DMS 273 (cell line): ENCODE measurements around the gene RNF114.
"Not testable (repeated sequence)": the region's sequence is repeated elsewhere in the genome, so short reads cannot be mapped to it uniquely, and the experiment has no call there.

Experiments
- DNase-seq: peaks from one replicate; lab custom pipeline; 2025; ENCODE audit not compliant: unreplicated experiment; lab: John Stamatoyannopoulos, UW

RNF114 gene

DNA sequence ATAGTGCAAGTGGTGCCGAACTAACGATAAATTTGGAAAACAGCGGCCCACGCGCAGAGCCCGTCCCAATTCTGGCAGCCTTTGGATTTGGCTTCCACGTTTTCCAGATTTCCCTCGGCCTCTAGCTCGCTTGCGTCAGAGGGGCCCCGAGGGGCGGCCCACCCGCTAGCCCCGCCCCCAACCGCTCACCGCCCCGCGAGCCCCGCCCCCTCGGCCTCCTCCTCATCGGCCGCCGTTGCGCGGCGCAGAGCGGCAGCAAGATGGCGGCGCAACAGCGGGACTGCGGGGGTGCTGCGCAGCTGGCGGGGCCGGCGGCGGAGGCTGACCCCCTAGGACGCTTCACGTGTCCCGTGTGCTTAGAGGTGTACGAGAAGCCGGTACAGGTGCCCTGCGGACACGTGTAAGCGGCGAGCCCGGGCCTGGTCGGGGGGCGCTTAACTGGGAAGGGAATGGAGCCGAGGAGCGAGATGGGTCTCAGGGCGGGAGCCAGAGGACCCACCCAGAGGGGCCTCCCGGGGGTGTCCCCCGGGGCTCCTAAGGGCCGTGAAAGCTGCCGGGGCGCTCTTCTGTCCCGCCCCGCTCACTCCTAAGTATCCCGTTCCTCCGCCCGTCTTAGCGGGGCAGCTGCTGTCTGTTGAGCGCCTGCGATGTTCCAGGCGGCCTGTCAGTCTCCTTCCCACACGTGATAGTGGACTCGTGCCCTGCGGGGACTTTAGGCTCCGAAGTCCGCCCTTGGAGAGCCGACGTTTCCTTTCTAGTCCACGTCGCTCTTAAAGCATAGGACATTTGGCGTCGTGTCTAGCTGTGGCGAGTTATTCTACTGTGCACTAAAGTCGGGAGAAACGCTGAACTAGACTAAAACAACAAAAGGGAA, at the start of gene RNF114:
RNF114 (plus strand) TSS at position 245 of the 874 bp plus-strand sequence; CDS start at position 261, 16 bp downstream.
- peak; percentile 97 for DNase-seq

- no peak for DNase-seq
These were observed 49.5 kb upstream of the RNF114 start for GRCh38 chr20:49886571-49887213.

GRCh38 chr20:49887251-49888211, 48.7 kb upstream of the RNF114 start:
- no peak for DNase-seq

- peak; percentile 89 for DNase-seq
These were observed 47.8 kb upstream of the RNF114 start for GRCh38 chr20:49888212-49889000.

DNA sequence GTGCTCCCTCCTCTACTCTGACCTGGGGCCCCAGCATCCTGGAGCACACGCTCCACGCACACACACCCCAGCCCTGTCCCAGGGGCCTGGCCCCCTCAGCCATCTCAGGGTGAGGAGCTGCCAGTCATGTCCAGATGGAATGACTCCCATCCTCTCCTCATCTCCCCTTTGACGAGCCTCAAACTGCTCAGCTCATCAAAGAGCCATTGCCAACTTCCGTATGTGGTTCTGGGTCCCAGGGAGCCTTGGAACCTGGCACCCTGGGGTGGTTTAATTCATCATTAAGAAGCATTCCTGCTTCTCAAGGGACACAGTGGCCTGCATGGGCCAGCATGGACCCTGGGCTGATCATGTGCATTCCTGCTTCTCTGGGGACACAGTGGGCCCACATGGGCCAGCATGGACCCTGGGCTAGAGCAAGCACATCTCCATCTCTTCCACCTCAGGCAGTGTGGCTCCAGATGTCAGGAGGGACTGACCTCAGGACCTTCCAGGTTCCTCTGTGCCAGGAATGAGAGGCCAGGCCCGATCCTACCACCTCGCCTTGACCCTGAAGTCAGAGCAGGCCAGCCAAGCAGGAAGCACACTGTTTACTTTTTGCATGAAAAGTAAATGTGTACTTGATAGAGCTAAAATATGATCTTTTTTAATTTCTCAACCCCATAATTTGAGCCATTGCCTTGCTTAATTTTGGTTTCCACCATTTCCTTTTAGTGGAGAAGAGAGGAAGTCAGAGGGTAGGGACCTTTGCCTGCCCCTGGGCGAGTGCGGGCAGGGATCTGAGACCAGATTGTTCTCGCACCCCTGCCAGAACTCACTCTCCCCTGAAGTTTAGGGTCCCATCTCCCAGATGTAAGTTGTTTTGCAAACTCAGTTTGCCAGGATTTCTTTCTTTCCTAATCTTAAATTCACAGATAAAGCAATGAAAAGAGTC, 46.9 kb upstream of the RNF114 start:
- DNase-seq: no peak

GRCh38 chr20:49889935-49890333, 46.3 kb upstream of the RNF114 start:
- no peak for DNase-seq

- no peak for DNase-seq
These were observed 45.5 kb upstream of the RNF114 start for GRCh38 chr20:49890471-49891361.

DNA sequence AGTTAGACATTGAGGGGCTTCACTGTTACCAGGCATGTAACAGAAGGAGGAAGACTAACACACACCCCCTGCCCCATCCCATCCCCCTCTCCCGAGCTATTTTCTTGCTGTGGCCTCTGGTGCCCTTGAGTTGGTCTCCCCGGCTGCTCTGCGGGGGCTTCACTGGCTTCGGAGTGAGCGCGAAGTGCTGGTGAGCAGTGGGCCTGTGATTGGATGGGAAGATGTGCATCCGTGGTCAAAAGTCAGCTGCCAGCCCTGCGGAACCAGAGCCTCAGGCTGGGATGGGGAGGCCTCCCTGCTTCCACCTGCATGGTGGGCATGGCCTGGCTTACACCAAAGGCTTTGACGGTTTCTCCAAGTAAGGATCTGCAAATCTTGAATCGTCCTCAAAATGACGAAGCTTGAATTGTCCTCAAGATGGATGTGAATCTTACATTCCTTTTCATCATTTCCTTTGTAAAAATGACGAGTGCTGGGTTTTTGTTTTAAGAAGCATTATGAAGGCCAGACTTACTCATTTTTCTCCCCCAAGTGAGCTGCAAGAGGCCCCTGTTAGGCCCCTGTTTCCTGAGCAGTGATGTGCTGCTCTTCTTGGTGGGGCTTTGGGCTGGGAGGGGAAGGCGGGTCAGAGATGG, 44.6 kb upstream of the RNF114 start:
- no peak for DNase-seq

DNA sequence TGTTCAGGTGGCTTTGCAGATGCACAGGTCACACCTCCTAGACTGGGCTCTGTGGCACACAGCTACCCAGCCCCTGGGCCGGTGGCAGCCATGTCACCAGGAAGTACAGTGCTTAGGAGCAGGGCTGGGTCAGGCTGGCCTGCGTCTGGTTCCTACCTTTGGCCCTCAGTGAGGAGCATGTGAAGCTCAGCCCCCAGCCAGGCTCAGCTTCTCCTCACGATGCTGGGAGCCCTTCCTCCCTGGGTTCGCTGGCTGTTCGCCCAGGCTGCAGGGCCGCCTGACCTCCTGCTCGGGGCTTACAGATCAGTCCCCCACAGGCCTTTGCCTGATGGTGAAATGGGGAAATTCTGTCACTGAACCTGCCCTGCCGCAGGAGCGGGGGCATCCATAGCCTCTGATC, 43.9 kb upstream of the RNF114 start:
- no peak for DNase-seq

DNA sequence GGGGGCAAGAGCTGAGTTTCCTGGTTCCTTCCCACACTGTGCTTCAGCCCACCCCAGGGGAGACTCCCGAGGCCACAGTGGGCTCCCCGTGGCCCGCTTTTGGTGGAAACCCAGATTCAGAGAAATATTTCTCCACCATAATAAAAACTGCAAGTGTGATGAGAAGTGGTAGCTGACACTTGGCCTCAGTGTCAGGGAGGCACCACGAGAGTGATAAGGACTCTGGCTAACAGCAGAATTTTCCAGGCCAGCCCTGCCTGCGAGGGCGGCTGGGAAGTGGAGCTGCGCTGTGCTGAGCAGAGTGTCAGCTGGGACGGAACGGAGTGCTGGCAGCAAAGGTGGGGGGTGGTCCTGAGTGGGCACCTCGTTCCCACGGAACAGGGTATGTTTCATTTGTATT, 43.4 kb upstream of the RNF114 start:
- DNase-seq: no peak

- DNase-seq: no peak
These were observed 42.7 kb upstream of the RNF114 start for GRCh38 chr20:49893242-49894072.

- DNase-seq: no peak
These were observed 42.1 kb upstream of the RNF114 start for GRCh38 chr20:49894073-49894470.

GRCh38 chr20:49895474-49896093, 40.6 kb upstream of the RNF114 start:
- not testable (repeated sequence) for DNase-seq

DNA sequence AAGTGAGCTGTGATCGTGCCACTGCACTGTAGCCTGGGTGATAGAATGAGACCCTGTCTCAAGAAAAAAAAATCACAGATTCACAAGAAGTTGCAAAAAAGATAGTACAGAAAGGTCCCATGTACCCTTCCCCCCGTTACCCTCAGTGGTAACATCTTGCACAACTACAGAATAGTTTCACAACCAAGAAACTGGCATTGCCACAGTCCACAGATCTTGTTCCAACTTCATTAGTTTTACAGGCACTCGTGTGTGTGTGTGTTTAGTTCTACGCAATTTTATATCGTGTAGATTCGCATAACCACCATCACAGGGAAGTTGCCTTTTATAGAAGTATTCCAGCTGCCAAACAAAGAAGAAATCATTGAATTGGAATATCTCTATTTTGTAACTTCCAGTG, 40.0 kb upstream of the RNF114 start:
- DNase-seq: no peak

DNA sequence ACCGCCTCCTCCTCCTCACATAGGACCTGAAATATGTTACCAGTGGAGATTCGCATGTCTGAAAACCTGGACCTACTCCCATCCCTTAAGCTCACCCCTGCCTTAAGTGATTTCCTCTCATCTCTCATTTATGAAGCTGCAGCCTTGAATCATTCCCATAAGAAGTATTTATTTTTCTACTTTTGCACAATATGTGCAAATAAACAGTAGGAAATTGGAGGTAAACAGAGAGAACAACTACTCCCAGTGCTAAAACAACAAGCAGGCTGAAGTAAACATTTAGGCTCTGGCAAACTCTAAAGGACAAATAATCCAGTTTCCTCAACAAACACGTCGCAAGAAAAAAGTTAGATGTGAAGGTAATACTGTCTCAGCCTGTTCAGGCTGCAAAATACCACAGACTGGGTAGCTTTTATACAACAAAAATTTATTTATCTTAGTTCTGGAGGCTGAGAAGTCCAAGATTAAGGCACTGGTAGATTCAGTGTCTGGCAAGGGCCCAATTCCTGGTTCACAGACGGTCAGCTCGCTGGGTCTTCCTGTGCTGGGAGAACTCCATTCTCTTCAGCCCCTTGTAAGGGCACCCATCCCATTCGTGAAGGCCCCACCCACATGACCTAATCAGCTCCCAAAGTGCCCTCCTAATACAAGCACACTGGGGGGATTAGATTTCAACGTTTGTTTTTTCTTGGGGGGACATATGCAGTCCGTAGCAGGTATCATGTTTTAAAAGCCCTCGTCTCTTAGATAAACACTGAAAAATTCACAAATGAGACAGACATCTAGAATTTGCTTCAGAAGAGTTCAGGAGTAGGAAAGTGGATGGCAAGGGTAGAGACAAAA, 36.4 kb upstream of the RNF114 start:
- DNase-seq: peak; percentile 15

- no peak for DNase-seq
These were observed 34.6 kb upstream of the RNF114 start for GRCh38 chr20:49901588-49901987.
